GM12864 (cell line): Measurements from ENCODE around the gene ERC2.

ENCODE experiments used
- DNase-seq: peaks from one replicate; pipeline ENCODE4 v3.0.0-alpha.2; 2011; ENCODE audit warnings: low read depth
- H3K4me3 ChIP-seq: 2 replicates; pipeline ENCODE4 v1.5.1; 2011; ENCODE audit warnings: mild to moderate bottlenecking, low read depth, low read length, control low read depth
- CTCF ChIP-seq: IDR thresholded peaks from 2 replicates; pipeline ENCODE4 v1.5.1; 2011; ENCODE audit warnings: low read depth, mild to moderate bottlenecking, moderate library complexity, low read length, control low read depth, inconsistent platforms; ENCODE audit errors: missing control alignments

Gene ERC2

GRCh38 chr3:55604402-55604801, 863.9 kb downstream of the ERC2 start:
- DNase-seq: no peak
- no peak for TF ChIP-seq CTCF
- no peak overlapping the region for H3K4me3 ChIP-seq

- H3K4me3 ChIP-seq: no peak overlapping the region
- no peak for DNase-seq
- no peak for TF ChIP-seq CTCF
These were observed 866.7 kb downstream of the ERC2 start for GRCh38 chr3:55601366-55602080.

GRCh38 chr3:55598224-55598623, 870.0 kb downstream of the ERC2 start:
- no peak for DNase-seq
- TF ChIP-seq CTCF: no peak
- no peak overlapping the region for H3K4me3 ChIP-seq

- H3K4me3 ChIP-seq: no peak overlapping the region
- DNase-seq: no peak
- no peak for TF ChIP-seq CTCF
These were observed 870.6 kb downstream of the ERC2 start for GRCh38 chr3:55597641-55598040.

- no peak for TF ChIP-seq CTCF
- H3K4me3 ChIP-seq: no peak overlapping the region
- DNase-seq: no peak
These were observed 872.1 kb downstream of the ERC2 start for GRCh38 chr3:55596212-55596611.

GRCh38 chr3:55595420-55595819, 872.8 kb downstream of the ERC2 start:
- no peak for DNase-seq
- no peak for TF ChIP-seq CTCF
- H3K4me3 ChIP-seq: no peak overlapping the region

- TF ChIP-seq CTCF: no peak
- DNase-seq: no peak
- H3K4me3 ChIP-seq: no peak overlapping the region
These were observed 875.7 kb downstream of the ERC2 start for GRCh38 chr3:55592572-55592971.
